HepG2 (cell line): ENCODE results near the gene ARHGAP21. TPM values are rescaled to one million over a fixed set of nuclear protein-coding genes. Genes with fewer than 3 reads are reported as not detected.

Experiments used
- HMGXB4 ChIP-seq, 2 experiments: sonication (generic) in 1 of 2; formaldehyde crosslinking in 1 of 2; IDR thresholded peaks; 2 replicates each; pipeline versions ENCODE4 v1.4.0 to v1.6.1; 2018 to 2020; ENCODE audit warnings: missing genetic modification reagents in 2 of 2, borderline replicate concordance in 1 of 2, low read depth in 1 of 2, mild to moderate bottlenecking in 1 of 2, missing biosample characterization in 1 of 2
- KAT2B ChIP-seq: fragments of 150-350 bp; IDR thresholded peaks from 2 replicates; pipeline ENCODE4 v1.6.1; 2014; ENCODE audit warnings: low read depth, low read length, borderline replicate concordance
- RARA ChIP-seq: IDR thresholded peaks from 2 replicates; pipeline ENCODE4 v1.6.1; 2016; ENCODE audit warnings: missing genetic modification reagents, missing compliant biosample characterization
- STAG1 ChIP-seq: sonication (generic); formaldehyde crosslinking; IDR thresholded peaks from 2 replicates; pipeline ENCODE4 v1.4.0; 2020; ENCODE audit warnings: missing genetic modification reagents
- ZBTB4 ChIP-seq: sonication (generic); formaldehyde crosslinking; IDR thresholded peaks from 2 replicates; pipeline ENCODE4 v1.4.0; 2020; ENCODE audit warnings: missing genetic modification reagents, mild to moderate bottlenecking, borderline replicate concordance
- ZFP1 ChIP-seq: IDR thresholded peaks from 2 replicates; pipeline ENCODE4 v1.6.1; 2016
- ZNF772 ChIP-seq: sonication (generic); formaldehyde crosslinking; IDR thresholded peaks from 2 replicates; pipeline ENCODE4 v1.5.0; 2020; ENCODE audit warnings: mild to moderate bottlenecking, missing genetic modification reagents
- polyA plus RNA-seq, 8 experiments: library from polyadenylated mRNA; depleted of rRNA in 3 of 8; stranded (reverse) in 7 of 8; unstranded in 1 of 8; fragments of >200 nt; fragmentation: Illumina TruSeq in 4 of 8; extraction: Trizol in 4 of 8; gene quantifications; 2 replicates each; pipeline versions ENCODE4 v1.2.1 to v1.2.3, GENCODE V29; 2011 to 2016; ENCODE audit warnings: low read depth in 4 of 8, missing spikeins in 1 of 8, mixed read lengths in 1 of 8; ENCODE audit not compliant: insufficient read depth in 1 of 8
- total RNA-seq, 5 experiments: library from RNA; depleted of rRNA; stranded (reverse); fragments of >200 nt; fragmentation: Illumina TruSeq; extraction: Trizol; gene quantifications; 2 replicates each; pipeline ENCODE4 v1.2.3, GENCODE V29; 2016; ENCODE audit warnings: low read depth in 1 of 5

Gene ARHGAP21
- total and polyA plus RNA-seq, 2 of the 13 experiments (the other 11 are each of a cell fraction or from before 2014, with no cell fraction given): 23.9 to 26.6 TPM

- no peak for TF ChIP-seq ZBTB4
- no peak for TF ChIP-seq ZNF772 (CRISPR knock-in tag)
- TF ChIP-seq KAT2B: peak; percentile 43; the same call in 1 of the 2 replicates
- TF ChIP-seq STAG1: peak; percentile 90
- peak in 1 of 2 experiments; percentile 34; a peak in 1 of 4 replicates for TF ChIP-seq HMGXB4 (CRISPR knock-in tag; IDR thresholded peaks at IDR 0.05; ENCODE audit: borderline replicate concordance in 1 of 2, low read depth in 1 of 2)
- peak; percentile 44; the same call in 1 of the 2 replicates for TF ChIP-seq RARA (CRISPR knock-in tag)
- 0 out of 2 replicates have a peak, but pooled peaks have one; percentile 27 for TF ChIP-seq ZFP1 (CRISPR knock-in tag)
- TF ChIP-seq, all 625 proteins: peak for 63
Measured at GRCh38 chr10:24642921-24643678, 80.6 kb downstream of the ARHGAP21 start (continued).
